WTC11 (cell line): ENCODE data around the gene REL. TPM values are rescaled to one million over a fixed set of nuclear protein-coding genes. Genes with fewer than 3 reads are reported as not detected.

Experiments
- ATAC-seq: fragments of 200-7000 bp; cut with Tn5 transposase; 2 replicates; pipeline ENCODE4 v1.10.0; 2021; ENCODE audit warnings: mild to moderate bottlenecking, moderate library complexity
- CTCF ChIA-PET: fragments of 300-600 bp; sonication (Branson Sonifier 250); formaldehyde crosslinking; loops from one replicate; lab custom pipeline; 2021; ENCODE audit warnings: antibody characterized with exemption; lab: Charles Lee
- POLR2A ChIA-PET: fragments of 350-600 bp; sonication (Branson Sonifier 250); formaldehyde crosslinking; loops from one replicate; lab custom pipeline; 2021; ENCODE audit warnings: antibody characterized with exemption; lab: Charles Lee
- DNase-seq: peaks from one replicate; pipeline ENCODE4 v3.0.0; 2021; ENCODE audit warnings: low spot score
- H3K27ac Mint-ChIP-seq: 2 replicates; pipeline ENCODE4 v1.8.0; 2021; ENCODE audit warnings: mixed read lengths
- H3K27me3 Mint-ChIP-seq: 2 replicates; pipeline ENCODE4 v1.8.0; 2021; ENCODE audit warnings: low read depth, mild to moderate bottlenecking, moderate library complexity, mixed read lengths
- H3K36me3 Mint-ChIP-seq: 2 replicates; pipeline ENCODE4 v1.8.0; 2021; ENCODE audit warnings: mixed read lengths
- H3K4me1 Mint-ChIP-seq: 2 replicates; pipeline ENCODE4 v1.8.0; 2022; ENCODE audit warnings: mixed read lengths
- H3K4me3 Mint-ChIP-seq: 2 replicates; pipeline ENCODE4 v1.8.0; 2021; ENCODE audit warnings: mild to moderate bottlenecking, moderate library complexity, mixed read lengths
- H3K9me3 Mint-ChIP-seq: 2 replicates; pipeline ENCODE4 v1.8.0; 2021; ENCODE audit warnings: mixed read lengths
- ARID4B ChIP-seq: sonication (generic); formaldehyde crosslinking; IDR thresholded peaks from 2 replicates; pipeline ENCODE4 v1.8.0; 2023; ENCODE audit warnings: missing genetic modification reagents, mild to moderate bottlenecking, borderline replicate concordance
- CREB1 ChIP-seq: sonication (generic); formaldehyde crosslinking; IDR thresholded peaks from 2 replicates; pipeline ENCODE4 v1.8.0; 2023; ENCODE audit warnings: mild to moderate bottlenecking, missing genetic modification reagents
- CREM ChIP-seq: sonication (generic); formaldehyde crosslinking; IDR thresholded peaks from 2 replicates; pipeline ENCODE4 v1.8.1; 2022; ENCODE audit warnings: mild to moderate bottlenecking, missing genetic modification reagents, moderate library complexity
- E2F1 ChIP-seq: sonication (generic); formaldehyde crosslinking; IDR thresholded peaks from 2 replicates; pipeline ENCODE4 v1.8.0; 2022; ENCODE audit warnings: mild to moderate bottlenecking, missing genetic modification reagents
- E2F4 ChIP-seq: sonication (generic); formaldehyde crosslinking; IDR thresholded peaks from 2 replicates; pipeline ENCODE4 v1.8.1; 2022; ENCODE audit warnings: low read depth, mild to moderate bottlenecking, moderate library complexity, missing genetic modification reagents, borderline replicate concordance
- FOXJ3 ChIP-seq: sonication (generic); formaldehyde crosslinking; IDR thresholded peaks from 2 replicates; pipeline ENCODE4 v1.9.0; 2021; ENCODE audit warnings: missing genetic modification reagents, mild to moderate bottlenecking, borderline replicate concordance
- GRHL2 ChIP-seq: fragments of 250-450 bp; sonication (Bioruptor Pico); IDR thresholded peaks from 2 replicates; pipeline ENCODE4 v1.8.0; 2022; ENCODE audit warnings: mild to moderate bottlenecking, moderate library complexity; ENCODE audit not compliant: insufficient replicate concordance, severe bottlenecking
- IRF1 ChIP-seq: sonication (generic); formaldehyde crosslinking; IDR thresholded peaks from 2 replicates; pipeline ENCODE4 v1.8.0; 2023; ENCODE audit warnings: missing genetic modification reagents
- JUN ChIP-seq: sonication (generic); formaldehyde crosslinking; IDR thresholded peaks from 2 replicates; pipeline ENCODE4 v1.8.0; 2023; ENCODE audit warnings: mild to moderate bottlenecking, missing genetic modification reagents
- KAT7 ChIP-seq: sonication (generic); formaldehyde crosslinking; IDR thresholded peaks from 2 replicates; pipeline ENCODE4 v1.8.1; 2023; ENCODE audit warnings: missing genetic modification reagents, mild to moderate bottlenecking, borderline replicate concordance
- MYBL2 ChIP-seq: sonication (generic); formaldehyde crosslinking; IDR thresholded peaks from 2 replicates; pipeline ENCODE4 v1.8.1; 2023; ENCODE audit warnings: mild to moderate bottlenecking, moderate library complexity, missing genetic modification reagents
- NFE2L1 ChIP-seq: sonication (generic); formaldehyde crosslinking; IDR thresholded peaks from 2 replicates; pipeline ENCODE4 v1.8.1; 2023; ENCODE audit warnings: missing genetic modification reagents
- NR1H2 ChIP-seq: sonication (generic); formaldehyde crosslinking; IDR thresholded peaks from 2 replicates; pipeline ENCODE4 v1.9.0; 2021; ENCODE audit warnings: mild to moderate bottlenecking, moderate library complexity, missing genetic modification reagents
- NR2C2 ChIP-seq: sonication (generic); formaldehyde crosslinking; IDR thresholded peaks from 2 replicates; pipeline ENCODE4 v1.8.0; 2022; ENCODE audit warnings: mild to moderate bottlenecking, missing genetic modification reagents
- RELA ChIP-seq: sonication (generic); formaldehyde crosslinking; IDR thresholded peaks from 2 replicates; pipeline ENCODE4 v1.8.1; 2022; ENCODE audit warnings: missing genetic modification reagents, mild to moderate bottlenecking, borderline replicate concordance
- TCF7 ChIP-seq: sonication (generic); formaldehyde crosslinking; IDR thresholded peaks from 2 replicates; pipeline ENCODE4 v1.8.0; 2022; ENCODE audit warnings: mild to moderate bottlenecking, low read depth, missing genetic modification reagents, moderate library complexity
- TEAD4 ChIP-seq: sonication (generic); formaldehyde crosslinking; IDR thresholded peaks from 2 replicates; pipeline ENCODE4 v1.8.0; 2022; ENCODE audit warnings: mild to moderate bottlenecking, missing genetic modification reagents
- USF1 ChIP-seq: sonication (generic); formaldehyde crosslinking; IDR thresholded peaks from 2 replicates; pipeline ENCODE4 v1.8.0; 2022; ENCODE audit warnings: mild to moderate bottlenecking, missing genetic modification reagents
- USF2 ChIP-seq: sonication (generic); formaldehyde crosslinking; IDR thresholded peaks from 2 replicates; pipeline ENCODE4 v1.8.1; 2023; ENCODE audit warnings: mild to moderate bottlenecking, missing genetic modification reagents, moderate library complexity
- ZBTB21 ChIP-seq: sonication (generic); formaldehyde crosslinking; IDR thresholded peaks from 2 replicates; pipeline ENCODE4 v1.8.1; 2023; ENCODE audit warnings: mild to moderate bottlenecking, missing genetic modification reagents, borderline replicate concordance
- ZNF219 ChIP-seq: sonication (generic); formaldehyde crosslinking; IDR thresholded peaks from 2 replicates; pipeline ENCODE4 v1.8.0; 2023; ENCODE audit warnings: missing genetic modification reagents, mild to moderate bottlenecking, borderline replicate concordance
- total RNA-seq: library from RNA; stranded (reverse); gene quantifications from 3 replicates; pipeline ENCODE4 v1.2.3, GENCODE V29; 2021

REL gene
- total RNA-seq, 1 experiment from 2014 or later = 8.4 TPM

GRCh38 chr2:60891180-60891579 lies 9.8 kb downstream of the REL start (continued):
- TF ChIP-seq USF1 (CRISPR knock-in tag) = no peak
- no peak for TF ChIP-seq TCF7 (CRISPR knock-in tag)

- TF ChIP-seq NR2C2 (CRISPR knock-in tag) (no peak), E2F4 (CRISPR knock-in tag) (no peak), FOXJ3 (CRISPR knock-in tag) (no peak), JUN (no peak), ZNF219 (CRISPR knock-in tag) (no peak), ZBTB21 (CRISPR knock-in tag) (no peak), TEAD4 (CRISPR knock-in tag) (no peak), E2F1 (CRISPR knock-in tag) (no peak), ARID4B (CRISPR knock-in tag) (no peak), USF2 (CRISPR knock-in tag) (no peak), MYBL2 (no peak), GRHL2 (CRISPR knock-in tag) (no peak), KAT7 (CRISPR knock-in tag) (no peak), CREM (no peak), NFE2L1 (no peak), NR1H2 (CRISPR knock-in tag) (no peak), IRF1 (CRISPR knock-in tag) (no peak), CREB1 (CRISPR knock-in tag) (no peak), RELA (CRISPR knock-in tag) (no peak)
- H3K36me3 Mint-ChIP-seq = no peaks in the 10 kb centered on the region
- H3K27me3 Mint-ChIP-seq = no peaks in the 10 kb centered on the region
- H3K4me3 Mint-ChIP-seq = no peak overlapping the region
- ChIA-PET CTCF (no interaction called here), POLR2A (no interaction called here)
- H3K9me3 Mint-ChIP-seq = no peaks in the 10 kb centered on the region
- ATAC-seq = no peak
- no peak overlapping the region for H3K27ac Mint-ChIP-seq
- no peak for DNase-seq
- no peaks in the 10 kb centered on the region for H3K4me1 Mint-ChIP-seq
These were observed 17.2 kb downstream of the REL start for GRCh38 chr2:60898567-60898966.
